BJ (cell line): ENCODE data around the gene MFSD12. TPM values are rescaled to one million over a fixed set of nuclear protein-coding genes. Genes with fewer than 3 reads are reported as not detected.

Source experiments
- CTCF ChIA-PET: fragments of 350-600 bp; formaldehyde crosslinking; extraction: SDS; loops from one replicate; lab custom pipeline; 2021; ENCODE audit warnings: antibody characterized with exemption, inconsistent platforms; lab: Yijun Ruan, JAX
- POLR2A ChIA-PET: fragments of 300-600 bp; sonication (Branson Sonifier 250); formaldehyde crosslinking; extraction: SDS; loops from one replicate; lab custom pipeline; 2021; ENCODE audit warnings: antibody characterized with exemption; lab: Charles Lee
- DNase-seq: peaks from one replicate; pipeline ENCODE4 v3.0.0-alpha.2; 2011; ENCODE audit warnings: low read depth
- H3K27me3 ChIP-seq: 2 replicates; pipeline ENCODE4 v1.6.0; 2011; ENCODE audit warnings: low read length; ENCODE audit not compliant: control insufficient read depth, insufficient read depth
- H3K36me3 ChIP-seq: 2 replicates; pipeline ENCODE4 v1.5.1; 2011; ENCODE audit warnings: low read length; ENCODE audit not compliant: control insufficient read depth, insufficient read depth
- H3K4me3 ChIP-seq: 2 replicates; pipeline ENCODE4 v1.5.1; 2011; ENCODE audit warnings: low read depth, mild to moderate bottlenecking, control low read depth, low read length
- CTCF ChIP-seq: IDR thresholded peaks from 2 replicates; pipeline ENCODE4 v1.5.1; 2011; ENCODE audit warnings: low read depth, mild to moderate bottlenecking, control low read depth, inconsistent platforms, low read length, moderate library complexity; ENCODE audit not compliant: insufficient read depth
- polyA plus RNA-seq: library from polyadenylated mRNA; depleted of rRNA; stranded (reverse); fragments of >200 nt; gene quantifications from 2 replicates; pipeline ENCODE4 v1.2.3, GENCODE V29; 2011

Gene MFSD12
- polyA plus RNA-seq, 1 experiment = 54.7 TPM

GRCh38 chr19:3535981-3536380 lies 21.4 kb downstream of the MFSD12 start:
- CTCF ChIA-PET = interaction anchor here (1.7 kb wide), 1 partner anchor 9 kb away, joined by 8 read pairs; no protein-coding TSS in a partner anchor

GRCh38 chr19:3535563-3535965 lies 21.8 kb downstream of the MFSD12 start:
- no peak for DNase-seq
- Histone ChIP-seq H3K27me3 (no peaks in the 10 kb centered on the region), H3K36me3 (peaks cover 46% of the 10 kb centered on the region), H3K4me3 (no peak overlapping the region)
- TF ChIP-seq CTCF = no peak
- ChIA-PET POLR2A (no interaction called here), CTCF (no interaction called here)

More at GRCh38 chr19:3535981-3536380, 21.4 kb downstream of the MFSD12 start:
- peaks cover 46% of the 10 kb centered on the region for H3K36me3 ChIP-seq
- POLR2A ChIA-PET = no interaction called here
- no peak for TF ChIP-seq CTCF
- DNase-seq = no peak
- no peak overlapping the region for H3K4me3 ChIP-seq
- no peaks in the 10 kb centered on the region for H3K27me3 ChIP-seq

- POLR2A ChIA-PET = no interaction called here
- H3K27me3 ChIP-seq = no peaks in the 10 kb centered on the region
- CTCF ChIA-PET = interaction anchor here (1.5 kb wide), 1 partner anchor 10 kb away, joined by 3 read pairs; no protein-coding TSS in a partner anchor
- peaks cover 46% of the 10 kb centered on the region for H3K36me3 ChIP-seq
- DNase-seq = no peak
- H3K4me3 ChIP-seq = no peak overlapping the region
- no peak for TF ChIP-seq CTCF
Observed at GRCh38 chr19:3535235-3535535, 22.2 kb downstream of the MFSD12 start.

- no peak for TF ChIP-seq CTCF
- no peak for DNase-seq
- Histone ChIP-seq H3K4me3 (no peak overlapping the region), H3K27me3 (no peaks in the 10 kb centered on the region), H3K36me3 (peaks cover 46% of the 10 kb centered on the region)
- ChIA-PET CTCF (interaction anchor here (1.5 kb wide), 1 partner anchor 10 kb away, joined by 3 read pairs; no protein-coding TSS in a partner anchor), POLR2A (no interaction called here)
Observed at GRCh38 chr19:3534375-3535234, 22.8 kb downstream of the MFSD12 start.

- H3K4me3 ChIP-seq = no peak overlapping the region
- no peak for TF ChIP-seq CTCF
- POLR2A ChIA-PET = no interaction called here
- no peaks in the 10 kb centered on the region for H3K27me3 ChIP-seq
- CTCF ChIA-PET = interaction anchor here (1.5 kb wide), 1 partner anchor 11 kb away, joined by 3 read pairs; no protein-coding TSS in a partner anchor
- H3K36me3 ChIP-seq = peaks cover 42% of the 10 kb centered on the region
- DNase-seq = no peak
Observed at GRCh38 chr19:3533563-3534216, 23.7 kb downstream of the MFSD12 start.
